Measurements from ENCODE around the gene OS9. TPM values are rescaled to one million over a fixed set of nuclear protein-coding genes. Genes with fewer than 3 reads are reported as not detected.

OS9 gene
- total RNA-seq, 2 donors from 2014 or later, result 167 to 213 TPM

GRCh38 chr12:57726884-57727757 lies 33.2 kb downstream of the OS9 start:
- Histone ChIP-seq H3K27me3 (no peaks in the 10 kb centered on the region), H3K4me1 (peaks cover 23% of the 10 kb centered on the region), H3K27ac (peak overlapping the region in 2 of 4 donors; percentile 57 to 64), H3K36me3 (replicated peaks in 1 of 2; ENCODE audit: insufficient read depth in 1 of 2, low read depth in 2 of 2) (no peaks in the 10 kb centered on the region), H3K4me3 (peak overlapping the region; percentile 23 to 52), H3K9me3 (no peaks in the 10 kb centered on the region)
- TF ChIP-seq CTCF (IDR thresholded peaks at IDR 0.05) (peak in 5 of 7 experiments; percentile 12 to 48 (median 29)), POLR2A (IDR thresholded peaks at IDR 0.05) (no peak)
- DNase-seq (peak; percentile 64 to 67 (median 65)), ATAC-seq (peak; percentile 51)
- WGBS, 2 donors, result 14 to 30% methylated on average over 30 to 55 of the region's 76 CpGs
- intact Hi-C loops (cut with DNase I), result no loop called here

DNA sequence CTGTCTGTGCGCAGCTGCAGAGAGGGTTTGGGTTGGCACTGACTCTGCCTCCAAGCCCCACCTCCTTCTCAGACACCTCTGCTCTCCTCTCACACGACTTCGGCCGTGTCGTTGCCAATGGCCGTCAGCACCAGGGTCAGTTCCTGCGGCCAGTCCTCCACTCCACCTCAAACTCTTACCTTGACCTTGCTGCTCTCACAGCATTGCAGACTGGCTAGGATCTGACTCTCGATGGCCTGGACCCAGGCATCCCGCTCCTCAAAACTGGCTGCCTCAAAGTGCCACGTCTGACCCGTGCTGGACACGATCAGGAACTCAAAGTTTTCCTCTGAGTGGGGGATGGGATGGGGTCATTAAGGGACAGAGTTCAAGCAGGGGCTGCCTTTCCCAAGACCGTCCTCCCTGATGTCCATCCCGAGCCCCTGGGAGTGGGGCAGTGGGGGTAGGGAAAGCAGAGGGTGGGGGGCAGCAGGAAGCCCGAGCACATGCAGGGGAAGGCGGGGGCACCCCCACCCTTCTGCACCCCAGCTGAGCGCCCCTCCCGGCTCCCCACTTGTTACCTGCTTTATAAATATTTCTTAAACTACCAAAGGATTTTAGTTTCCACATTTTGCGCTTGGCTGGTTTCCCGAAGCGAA lies 33.9 kb downstream of the OS9 start:
- H3K9me3 ChIP-seq, result no peaks in the 10 kb centered on the region
- H3K27ac ChIP-seq, result no peak overlapping the region
- intact Hi-C loops (cut with DNase I), result no loop called here
- no peak for ATAC-seq
- WGBS, 2 donors, result 47 to 56% methylated on average over 17 to 21 of the region's 21 CpGs
- H3K36me3 ChIP-seq (replicated peaks in 1 of 2; ENCODE audit: insufficient read depth in 1 of 2, low read depth in 2 of 2), result no peaks in the 10 kb centered on the region
- TF ChIP-seq CTCF (IDR thresholded peaks at IDR 0.05) (no peak), POLR2A (IDR thresholded peaks at IDR 0.05) (no peak)
- peaks cover 23% of the 10 kb centered on the region for H3K4me1 ChIP-seq
- H3K4me3 ChIP-seq, result no peak overlapping the region
- no peaks in the 10 kb centered on the region for H3K27me3 ChIP-seq
- DNase-seq, result peak in 1 of 4 donors; percentile 26

DNA sequence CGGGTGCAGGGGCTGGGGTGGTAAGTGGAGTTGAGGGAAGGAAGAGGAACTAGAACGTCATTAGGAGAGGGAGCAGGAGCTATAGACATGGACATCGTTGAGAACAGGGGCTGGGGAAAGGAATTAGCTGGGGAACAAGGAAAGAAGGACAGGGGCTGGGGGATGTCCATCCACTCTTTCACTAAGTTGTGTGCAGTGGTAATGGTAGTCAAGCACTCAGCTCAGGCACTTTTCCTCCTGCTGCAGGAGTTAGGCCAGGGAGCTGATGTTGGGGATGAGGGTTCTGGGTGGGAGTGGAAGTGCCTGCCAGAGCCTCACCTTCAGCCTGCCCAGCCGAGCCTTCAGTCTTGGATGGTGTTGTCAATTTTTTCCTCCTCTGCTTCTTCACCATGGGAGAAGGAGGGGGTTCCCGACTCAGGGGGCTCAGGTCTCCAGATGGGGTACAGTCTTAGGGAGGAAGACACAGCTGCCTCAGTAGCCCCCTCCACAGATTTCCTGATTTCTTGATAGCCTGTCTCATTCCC lies 35.5 kb downstream of the OS9 start:
- no peak for TF ChIP-seq CTCF (IDR thresholded peaks at IDR 0.05)
- TF ChIP-seq POLR2A (IDR thresholded peaks at IDR 0.05), result no peak
- no peak overlapping the region for H3K4me3 ChIP-seq
- DNase-seq (no peak), ATAC-seq (no peak)
- 34 to 50% methylated on average over 4 to 5 of the region's 5 CpGs for WGBS, 2 donors
- peaks cover 23% of the 10 kb centered on the region for H3K4me1 ChIP-seq
- intact Hi-C loops (cut with DNase I), result no loop called here
- H3K27ac ChIP-seq, result no peak overlapping the region
- no peaks in the 10 kb centered on the region for H3K36me3 ChIP-seq (replicated peaks in 1 of 2; ENCODE audit: insufficient read depth in 1 of 2, low read depth in 2 of 2)
- no peaks in the 10 kb centered on the region for H3K9me3 ChIP-seq
- no peaks in the 10 kb centered on the region for H3K27me3 ChIP-seq

GRCh38 chr12:57730336-57731067 lies 36.6 kb downstream of the OS9 start:
- Histone ChIP-seq H3K27me3 (peaks cover 0 to 5% of the 10 kb centered on the region in 2 donors), H3K27ac (no peak overlapping the region), H3K9me3 (no peaks in the 10 kb centered on the region), H3K4me1 (peaks cover 23% of the 10 kb centered on the region), H3K36me3 (replicated peaks in 1 of 2; ENCODE audit: insufficient read depth in 1 of 2, low read depth in 2 of 2) (no peaks in the 10 kb centered on the region), H3K4me3 (no peak overlapping the region)
- DNase-seq, result no peak
- TF ChIP-seq POLR2A (IDR thresholded peaks at IDR 0.05), result no peak
- no peak for TF ChIP-seq CTCF (IDR thresholded peaks at IDR 0.05)
- intact Hi-C loops (cut with DNase I), result no loop called here
- no peak for ATAC-seq
- 74 to 82% methylated on average over 13 of the region's 13 CpGs for WGBS, 2 donors

All from body of pancreas (tissue), 4 donors.